IMR-90 (cell line): Measurements from ENCODE around the gene AGBL3. TPM values are rescaled to one million over a fixed set of nuclear protein-coding genes. Genes with fewer than 3 reads are reported as not detected.
A peak's percentile ranks its signal among the peaks of the same experiment; 100 is the strongest.

ENCODE experiments used
- ATAC-seq: fragments of 200-7000 bp; cut with Tn5 transposase; 2 replicates; pipeline ENCODE4 v1.9.1; 2020; ENCODE audit warnings: low read depth, mild to moderate bottlenecking, moderate library complexity
- BruUV-seq: library from RNA; stranded (reverse); fragments of 400-500 nt; replicated peaks from 2 replicates; lab custom pipeline; 2021; lab: Mats Ljungman, UMichigan
- CTCF ChIA-PET: fragments of 300-600 bp; formaldehyde crosslinking; extraction: SDS; loops from one replicate; lab custom pipeline; 2021; ENCODE audit warnings: antibody characterized with exemption; lab: Yijun Ruan, JAX
- POLR2A ChIA-PET: fragments of 300-600 bp; sonication (Branson Sonifier 250); formaldehyde crosslinking; loops from one replicate; lab custom pipeline; 2022; ENCODE audit warnings: antibody characterized with exemption; ENCODE audit not compliant: unreplicated experiment; lab: Charles Lee
- DNase-seq: peaks from one replicate; pipeline ENCODE4 v3.0.0; 2013
- H2AFZ ChIP-seq: replicated peaks from 2 replicates; pipeline ENCODE3; 2013; ENCODE audit warnings: low read length, mild to moderate bottlenecking; ENCODE audit not compliant: poor library complexity
- H2AK5ac ChIP-seq: 2 replicates; pipeline ENCODE4 v1.6.1; 2013; ENCODE audit warnings: low read depth, low read length, inconsistent platforms
- H2AK9ac ChIP-seq: replicated peaks from 2 replicates; pipeline ENCODE3; 2013; ENCODE audit warnings: mild to moderate bottlenecking, low read depth, low read length, moderate library complexity; ENCODE audit not compliant: poor library complexity
- H2BK120ac ChIP-seq: 2 replicates; pipeline ENCODE4 v1.6.1; 2013; ENCODE audit warnings: low read depth, low read length, inconsistent platforms
- H2BK15ac ChIP-seq: 3 replicates; pipeline ENCODE4 v1.6.1; 2013; ENCODE audit warnings: low read depth, low read length, inconsistent platforms
- H2BK20ac ChIP-seq: 2 replicates; pipeline ENCODE4 v1.6.1; 2013; ENCODE audit warnings: low read depth, mild to moderate bottlenecking, inconsistent platforms, low read length, moderate library complexity
- H2BK5ac ChIP-seq: 2 replicates; pipeline ENCODE4 v1.6.1; 2013; ENCODE audit warnings: mild to moderate bottlenecking, low read depth, low read length, inconsistent platforms; ENCODE audit not compliant: poor library complexity, severe bottlenecking
- H3K14ac ChIP-seq: replicated peaks from 2 replicates; pipeline ENCODE4 v1.6.1; 2013; ENCODE audit warnings: low read depth, low read length, inconsistent platforms
- H3K18ac ChIP-seq: 2 replicates; pipeline ENCODE4 v1.6.1; 2013; ENCODE audit warnings: low read depth, low read length, control low read depth
- H3K23ac ChIP-seq: 2 replicates; pipeline ENCODE4 v1.6.1; 2013; ENCODE audit warnings: low read depth, low read length, inconsistent platforms
- H3K27ac ChIP-seq: 2 replicates; pipeline ENCODE4 v1.5.1; 2013; ENCODE audit warnings: mild to moderate bottlenecking, control low read depth, low read length; ENCODE audit not compliant: insufficient read depth
- H3K27me3 ChIP-seq: 2 replicates; pipeline ENCODE4 v1.6.1; 2013; ENCODE audit warnings: low read length; ENCODE audit not compliant: control insufficient read depth, insufficient read depth
- H3K36me3 ChIP-seq: 2 replicates; pipeline ENCODE4 v1.6.1; 2013; ENCODE audit warnings: low read length, mixed read lengths; ENCODE audit not compliant: control insufficient read depth, insufficient read depth
- H3K4ac ChIP-seq: 2 replicates; pipeline ENCODE4 v1.6.1; 2013; ENCODE audit warnings: low read depth, low read length, inconsistent platforms
- H3K4me1 ChIP-seq: 2 replicates; pipeline ENCODE4 v1.6.1; 2013; ENCODE audit warnings: low read length, mixed read lengths; ENCODE audit not compliant: control insufficient read depth, insufficient read depth
- H3K4me2 ChIP-seq: 2 replicates; pipeline ENCODE4 v1.6.1; 2013; ENCODE audit warnings: low read depth, mild to moderate bottlenecking, control low read depth, low read length, moderate library complexity
- H3K4me3 ChIP-seq: 2 replicates; pipeline ENCODE4 v1.5.1; 2013; ENCODE audit warnings: low read depth, mild to moderate bottlenecking, control low read depth, low read length, moderate library complexity; ENCODE audit not compliant: insufficient read depth
- H3K56ac ChIP-seq: 2 replicates; pipeline ENCODE4 v1.6.1; 2013; ENCODE audit warnings: low read length, inconsistent platforms; ENCODE audit not compliant: insufficient read depth; ENCODE audit errors: extremely low read depth
- H3K79me1 ChIP-seq, 2 experiments: 2 replicates each; pipeline ENCODE4 v1.6.1; 2013; ENCODE audit warnings: low read length in 2 of 2, inconsistent platforms in 1 of 2, low read depth in 1 of 2
- H3K9ac ChIP-seq: 2 replicates; pipeline ENCODE4 v1.6.1; 2013; ENCODE audit warnings: low read depth, low read length, control low read depth
- H3K9me1 ChIP-seq: 2 replicates; pipeline ENCODE4 v1.6.1; 2013; ENCODE audit warnings: low read length, inconsistent platforms; ENCODE audit not compliant: insufficient read depth
- H3K9me3 ChIP-seq: 2 replicates; pipeline ENCODE4 v1.6.1; 2013; ENCODE audit warnings: low read length; ENCODE audit not compliant: control insufficient read depth, insufficient read depth
- H4K20me1 ChIP-seq: 2 replicates; pipeline ENCODE4 v1.6.1; 2013; ENCODE audit warnings: low read length, inconsistent platforms; ENCODE audit not compliant: insufficient read depth
- H4K5ac ChIP-seq: 2 replicates; pipeline ENCODE4 v1.6.1; 2013; ENCODE audit warnings: mild to moderate bottlenecking, low read depth, low read length, control low read depth
- H4K8ac ChIP-seq, 2 experiments: 2 replicates each; pipeline ENCODE4 v1.6.1; 2013; ENCODE audit warnings: low read depth in 2 of 2, low read length in 2 of 2, control low read depth in 1 of 2, inconsistent platforms in 1 of 2
- H4K91ac ChIP-seq: 2 replicates; pipeline ENCODE4 v1.6.1; 2013; ENCODE audit warnings: low read depth, low read length, inconsistent platforms; ENCODE audit not compliant: insufficient read depth
- BHLHE40 ChIP-seq: fragments of 150-350 bp; IDR thresholded peaks from 2 replicates; pipeline ENCODE4 v1.6.1; 2016; ENCODE audit warnings: mild to moderate bottlenecking, low read depth, low read length
- CEBPB ChIP-seq: IDR thresholded peaks from 2 replicates; pipeline ENCODE4 v1.6.1; 2012; ENCODE audit warnings: low read depth, low read length, improper control_type of control experiment
- CHD1 ChIP-seq: IDR thresholded peaks from 2 replicates; pipeline ENCODE4 v1.6.1; 2012; ENCODE audit warnings: low read depth, low read length, improper control_type of control experiment
- ELK1 ChIP-seq: fragments of 150-350 bp; IDR thresholded peaks from 2 replicates; pipeline ENCODE4 v1.6.1; 2016; ENCODE audit warnings: low read depth, mild to moderate bottlenecking, low read length, moderate library complexity, borderline replicate concordance
- FOS ChIP-seq: fragments of 150-350 bp; IDR thresholded peaks from 2 replicates; pipeline ENCODE4 v1.6.1; 2016; ENCODE audit warnings: low read depth, low read length
- MAFK ChIP-seq: IDR thresholded peaks from 2 replicates; pipeline ENCODE4 v1.6.1; 2012; ENCODE audit warnings: low read depth, low read length, improper control_type of control experiment
- MAZ ChIP-seq: IDR thresholded peaks from 2 replicates; pipeline ENCODE4 v1.6.1; 2012; ENCODE audit warnings: low read depth, mild to moderate bottlenecking, low read length, improper control_type of control experiment, moderate library complexity, borderline replicate concordance
- MXI1 ChIP-seq: IDR thresholded peaks from 2 replicates; pipeline ENCODE4 v1.6.1; 2012; ENCODE audit warnings: low read depth, mild to moderate bottlenecking, low read length, moderate library complexity, borderline replicate concordance
- NFE2L2 ChIP-seq: fragments of 150-350 bp; IDR thresholded peaks from 2 replicates; pipeline ENCODE4 v1.6.1; 2016; ENCODE audit warnings: low read depth, mild to moderate bottlenecking, low read length
- POLR2A ChIP-seq: IDR thresholded peaks from 2 replicates; pipeline ENCODE4 v1.6.1; 2012; ENCODE audit warnings: mild to moderate bottlenecking, low read depth, low read length
- RAD21 ChIP-seq: IDR thresholded peaks from 2 replicates; pipeline ENCODE4 v1.6.1; 2012; ENCODE audit warnings: low read length, improper control_type of control experiment
- RCOR1 ChIP-seq: IDR thresholded peaks from 2 replicates; pipeline ENCODE4 v1.6.1; 2012; ENCODE audit warnings: mild to moderate bottlenecking, low read length, improper control_type of control experiment; ENCODE audit not compliant: insufficient replicate concordance
- RFX5 ChIP-seq: IDR thresholded peaks from 2 replicates; pipeline ENCODE4 v1.8.0; 2012; ENCODE audit warnings: low read depth, mild to moderate bottlenecking, low read length, moderate library complexity
- SMC3 ChIP-seq: fragments of 150-350 bp; IDR thresholded peaks from 2 replicates; pipeline ENCODE4 v1.6.1; 2016; ENCODE audit warnings: low read depth, mild to moderate bottlenecking, antibody characterized with exemption, low read length, moderate library complexity
- WGBS, 2 experiments: methylation state at CpG; one replicate each; pipeline versions ENCODE4 v1.1.5 to v1.1.7; 2013; ENCODE audit warnings: missing lambda C conversion rate in 2 of 2; ENCODE audit not compliant: insufficient read length in 1 of 2; ENCODE audit errors: extremely low coverage in 2 of 2; 5-methylcytosine and 5-hydroxymethylcytosine counted together
- dilution Hi-C: fragments of 300-500 bp; cut with HindIII; formaldehyde crosslinking; loops from one replicate; pipeline ENCODE4 v1.14.3; 2018; ENCODE audit warnings: low sequenced_read_pairs; ENCODE audit not compliant: unreplicated experiment
- in situ Hi-C: fragments of 300-500 bp; cut with MboI; formaldehyde crosslinking; loops from 3 replicates; pipeline ENCODE4 v1.14.3; 2019; ENCODE audit warnings: low sequenced_read_pairs, inconsistent platforms, mixed read lengths
- intact Hi-C: fragments of 100-400 bp; cut with micrococcal nuclease; formaldehyde crosslinking; loops from 2 replicates; pipeline ENCODE4 v1.10.0; 2022
- polyA plus RNA-seq, 3 experiments: library from polyadenylated mRNA; depleted of rRNA; stranded (reverse); fragments of >200 nt; gene quantifications; 2 replicates each; pipeline ENCODE4 v1.2.3, GENCODE V29; 2012; ENCODE audit warnings: low replicate concordance in 1 of 3
- total RNA-seq: library from RNA; depleted of rRNA; stranded (reverse); fragments of >200 nt; gene quantifications from 2 replicates; pipeline ENCODE4 v1.2.3, GENCODE V29; 2012
- TF ChIP-seq, protein P1 (sequence below): conservative IDR thresholded peaks from 2 replicates; pipeline ENCODE4 v1.5.1; 2012; ENCODE audit warnings: mild to moderate bottlenecking, low read depth, low read length, improper control_type of control experiment

The AGBL3 gene
- total and polyA plus RNA-seq, 2 of the 4 experiments (the other 2 are of a cell fraction) = 0.18 to 0.65 TPM

- DNase-seq (peak; percentile 67), ATAC-seq (peak; percentile 80)
- Histone ChIP-seq H3K4ac (peak overlapping the region; percentile 74), H3K56ac (no peak overlapping the region), H3K27me3 (no peaks in the 10 kb centered on the region), H3K4me1 (peaks cover 16% of the 10 kb centered on the region), H3K9me3 (peaks cover 5% of the 10 kb centered on the region; the same call in 1 of the 2 replicates), H3K9me1 (peaks cover 4% of the 10 kb centered on the region), H4K91ac (peak overlapping the region; percentile 55), H3K79me1 (peaks cover 0 to 28% of the 10 kb centered on the region in 2 experiments; a peak in 2 of 4 replicates), H3K4me2 (peak overlapping the region; percentile 51), H3K27ac (peak overlapping the region; percentile 90; the same call in 1 of the 2 replicates), H3K9ac (no peak overlapping the region), H3K23ac (peak overlapping the region; percentile 19), H3K36me3 (peaks cover 11% of the 10 kb centered on the region; the same call in 1 of the 2 replicates), H2BK120ac (peak overlapping the region; percentile 82), H2BK15ac (peak overlapping the region; percentile 35; the same call in 1 of the 3 replicates), H4K20me1 (no peaks in the 10 kb centered on the region), H2BK20ac (peak overlapping the region; percentile 61), H3K14ac (peak overlapping the region; percentile 58; the same call in 1 of the 2 replicates), H2AFZ (no peak overlapping the region), H2BK5ac (peak overlapping the region; percentile 52), H4K5ac (peak overlapping the region; percentile 33), H4K8ac (peak overlapping the region in 1 of 2 experiments; percentile 62; a peak in 3 of 4 replicates), H3K18ac (peak overlapping the region; percentile 87), H2AK9ac (no peak overlapping the region), H2AK5ac (peak overlapping the region; percentile 59; the same call in 1 of the 2 replicates), H3K4me3 (no peak overlapping the region)
- BruUV-seq = no TSS peak
- ChIA-PET POLR2A (interaction anchor here (0.7 kb wide), 1 partner anchor 846 kb away, joined by 3 read pairs; no protein-coding TSS in a partner anchor), CTCF (interaction anchor here (0.7 to 1.1 kb wide), 4 partner anchors 11 to 174 kb away, joined by 3 read pairs; partner anchors contain the start of genes AGBL3 and TMEM140)
- in situ Hi-C loops (loop anchor here (10.0 kb wide), 2 partner anchors 175 to 475 kb away; partner anchors contain the start of gene AGBL3), dilution Hi-C loops (no loop called here), intact Hi-C loops (no loop called here)
- no CpG with 5 or more reads among the region's 5 CpGs for WGBS, 2 experiments
- TF ChIP-seq SMC3 = no peak
- no peak for TF ChIP-seq ELK1
- no peak for TF ChIP-seq CHD1
- TF ChIP-seq, protein P1, sequence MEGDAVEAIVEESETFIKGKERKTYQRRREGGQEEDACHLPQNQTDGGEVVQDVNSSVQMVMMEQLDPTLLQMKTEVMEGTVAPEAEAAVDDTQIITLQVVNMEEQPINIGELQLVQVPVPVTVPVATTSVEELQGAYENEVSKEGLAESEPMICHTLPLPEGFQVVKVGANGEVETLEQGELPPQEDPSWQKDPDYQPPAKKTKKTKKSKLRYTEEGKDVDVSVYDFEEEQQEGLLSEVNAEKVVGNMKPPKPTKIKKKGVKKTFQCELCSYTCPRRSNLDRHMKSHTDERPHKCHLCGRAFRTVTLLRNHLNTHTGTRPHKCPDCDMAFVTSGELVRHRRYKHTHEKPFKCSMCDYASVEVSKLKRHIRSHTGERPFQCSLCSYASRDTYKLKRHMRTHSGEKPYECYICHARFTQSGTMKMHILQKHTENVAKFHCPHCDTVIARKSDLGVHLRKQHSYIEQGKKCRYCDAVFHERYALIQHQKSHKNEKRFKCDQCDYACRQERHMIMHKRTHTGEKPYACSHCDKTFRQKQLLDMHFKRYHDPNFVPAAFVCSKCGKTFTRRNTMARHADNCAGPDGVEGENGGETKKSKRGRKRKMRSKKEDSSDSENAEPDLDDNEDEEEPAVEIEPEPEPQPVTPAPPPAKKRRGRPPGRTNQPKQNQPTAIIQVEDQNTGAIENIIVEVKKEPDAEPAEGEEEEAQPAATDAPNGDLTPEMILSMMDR = no peak
- TF ChIP-seq NFE2L2 = peak; percentile 91
- TF ChIP-seq POLR2A = no peak
- no peak; the same call in 1 of the 2 replicates for TF ChIP-seq BHLHE40
- peak; percentile 65 for TF ChIP-seq FOS
- no peak for TF ChIP-seq CEBPB
- no peak for TF ChIP-seq MAZ
- peak; percentile 45 for TF ChIP-seq MAFK
- TF ChIP-seq MXI1 = no peak
- no peak for TF ChIP-seq RFX5
- no peak for TF ChIP-seq RCOR1
- TF ChIP-seq RAD21 = no peak
Observed at GRCh38 chr7:135160098-135160857, 174.0 kb downstream of the AGBL3 start.
